ENCODE results near the gene ABCA1. TPM values are rescaled to one million over a fixed set of nuclear protein-coding genes. Genes with fewer than 3 reads are reported as not detected.

The ABCA1 gene
- total and polyA plus RNA-seq, 10 of the 15 experiments (the other 5 are each of a cell fraction or from before 2014, with no cell fraction given) = 0.01 to 0.56 (median 0.16) TPM

DNA sequence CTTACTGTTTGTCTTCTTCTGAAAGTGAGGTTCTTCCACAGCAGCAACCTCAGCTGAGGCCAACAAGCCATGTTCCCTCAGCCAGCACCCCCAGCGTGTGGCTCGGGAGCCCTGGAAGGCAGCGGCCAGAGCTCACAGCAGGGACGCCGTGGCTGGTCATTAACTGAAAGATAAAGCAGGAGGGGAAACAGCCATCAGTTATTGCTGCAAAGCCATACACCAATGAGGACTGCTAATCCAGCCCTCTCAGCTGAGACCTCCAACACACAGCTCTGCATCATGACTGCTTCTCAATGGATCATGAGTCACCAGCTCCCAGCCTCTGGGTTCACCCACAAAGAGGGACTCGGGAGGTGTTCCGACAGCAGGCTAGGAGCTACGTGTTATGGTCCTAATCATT, 24.3 kb downstream of the ABCA1 start:
- no peaks in the 10 kb centered on the region for H4K20me1 ChIP-seq (ENCODE audit: control insufficient read depth, insufficient read depth)
- peaks cover 0 to 8% of the 10 kb centered on the region in 2 experiments; a peak in 3 of 4 replicates for H3K27me3 ChIP-seq (replicated peaks in 1 of 2; ENCODE audit: control insufficient read depth in 2 of 2, insufficient read depth in 2 of 2, low read length in 1 of 2)
- H3K4me2 ChIP-seq (ENCODE audit: control insufficient read depth, insufficient read depth) = no peak overlapping the region
- RAD21 ChIA-PET (ENCODE audit: unreplicated experiment) = interaction anchor here (1.6 kb wide), 1 partner anchor 35 kb away, joined by 3 read pairs; no protein-coding TSS in a partner anchor
- no peak for TF ChIP-seq JUNB (IDR thresholded peaks at IDR 0.05)
- TF ChIP-seq REST (IDR thresholded peaks at IDR 0.05; ENCODE audit: low read depth, low read length) = no peak
- TF ChIP-seq CBFB (IDR thresholded peaks at IDR 0.05; ENCODE audit: low read depth) = no peak
- no peak for TF ChIP-seq NFYA (IDR thresholded peaks at IDR 0.05; ENCODE audit: borderline replicate concordance, low read depth, low read length)
- no peak for TF ChIP-seq RBBP5 (conservative IDR thresholded peaks at IDR 0.05)
- no peak for TF ChIP-seq MTA3 (IDR thresholded peaks at IDR 0.05; ENCODE audit: borderline replicate concordance, low read length)
- no peak for TF ChIP-seq POU2F2 (IDR thresholded peaks at IDR 0.05; ENCODE audit: borderline replicate concordance, low read depth, low read length)
- TF ChIP-seq CEBPB (IDR thresholded peaks at IDR 0.05; ENCODE audit: borderline replicate concordance in 1 of 2, low read depth in 2 of 2, low read length in 2 of 2) = no peak
- no peak for TF ChIP-seq BHLHE40 (IDR thresholded peaks at IDR 0.05; ENCODE audit: borderline replicate concordance in 1 of 2, low read depth in 2 of 2, low read length in 1 of 2)
- TF ChIP-seq RELB (IDR thresholded peaks at IDR 0.05; ENCODE audit: low read depth) = no peak
- TF ChIP-seq SREBF2 (IDR thresholded peaks at IDR 0.05; ENCODE audit: low read length) = no peak
- TF ChIP-seq, protein P1, sequence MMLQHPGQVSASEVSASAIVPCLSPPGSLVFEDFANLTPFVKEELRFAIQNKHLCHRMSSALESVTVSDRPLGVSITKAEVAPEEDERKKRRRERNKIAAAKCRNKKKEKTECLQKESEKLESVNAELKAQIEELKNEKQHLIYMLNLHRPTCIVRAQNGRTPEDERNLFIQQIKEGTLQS (IDR thresholded peaks at IDR 0.05; ENCODE audit: borderline replicate concordance, extremely low read depth, low read depth, low read length) = no peak
- no peaks in the 10 kb centered on the region for H3K36me3 ChIP-seq (ENCODE audit: control insufficient read depth in 2 of 2, insufficient read depth in 2 of 2, low read length in 1 of 2)
- no peak overlapping the region for H3K4me3 ChIP-seq
- no peaks in the 10 kb centered on the region for H3K4me1 ChIP-seq (ENCODE audit: control insufficient read depth, insufficient read depth, low read length)
- H3K9me3 ChIP-seq (replicated peaks; ENCODE audit: control insufficient read depth, insufficient read depth, low read length) = no peaks in the 10 kb centered on the region
- no peaks in the 10 kb centered on the region for H3K79me2 ChIP-seq (ENCODE audit: control insufficient read depth, insufficient read depth, low read length)
- SMC1A ChIA-PET (ENCODE audit: uncharacterized antibody, unreplicated experiment) = interaction anchor here (1.0 kb wide), 1 partner anchor 43 kb away, joined by 3 read pairs; no protein-coding TSS in a partner anchor
- CTCF ChIA-PET = no interaction called here
- POLR2A ChIA-PET = no interaction called here
- ATAC-seq (no peak), FAIRE-seq (no peak), DNase-seq (ENCODE audit: low read depth, low spot score) (no peak)
- H3K27ac ChIP-seq (ENCODE audit: control insufficient read depth, insufficient read depth) = no peak overlapping the region
- no TSS peak for BruUV-seq (replicated peaks)
- H3K9ac ChIP-seq (ENCODE audit: control insufficient read depth, insufficient read depth, low read length) = no peak overlapping the region
- intact Hi-C loops (cut with micrococcal nuclease; ENCODE audit: unreplicated experiment) = no loop called here
- H2AFZ ChIP-seq (ENCODE audit: control insufficient read depth, low read depth, low read length) = no peak overlapping the region
- in situ Hi-C loops (cut with MboI) = no loop called here
- WGBS (ENCODE audit: insufficient coverage, insufficient replicate concordance, low lambda C conversion rate, missing lambda C conversion rate) = 63% methylated on average over 8 of the region's 8 CpGs
